Aorta (tissue), 5 donors: ENCODE results near the gene NEK10. TPM values are rescaled to one million over a fixed set of nuclear protein-coding genes. Genes with fewer than 3 reads are reported as not detected.
"Not testable (repeated sequence)": the region's sequence is repeated elsewhere in the genome, so short reads cannot be mapped to it uniquely, and the experiment has no call there.

Experiments used
- ATAC-seq: fragments of 200-7000 bp; cut with Tn5 transposase; one replicate; pipeline ENCODE4 v1.9.1; 2022; ENCODE audit warnings: moderate library complexity; ENCODE audit not compliant: low FRiP score
- DNase-seq, 2 donors: peaks; one replicate each; pipeline ENCODE4 v3.0.0-alpha.2; 2020
- H3K27ac ChIP-seq, 2 donors: one replicate each; pipeline ENCODE4 v1.5.1; 2013; ENCODE audit warnings: low read length in 2 of 2, mild to moderate bottlenecking in 2 of 2, moderate library complexity in 2 of 2, control low read depth in 1 of 2, inconsistent platforms in 1 of 2, low read depth in 1 of 2
- H3K27me3 ChIP-seq, 2 donors: one replicate each; pipeline ENCODE4 v1.6.1; 2013; ENCODE audit warnings: control low read depth in 1 of 2, low read length in 1 of 2, mild to moderate bottlenecking in 1 of 2, moderate library complexity in 1 of 2; ENCODE audit not compliant: insufficient read depth in 2 of 2, control insufficient read depth in 1 of 2
- H3K36me3 ChIP-seq, 2 donors: one replicate each; pipeline ENCODE4 v1.6.1; 2013; ENCODE audit warnings: control low read depth in 1 of 2, low read length in 1 of 2, mild to moderate bottlenecking in 1 of 2; ENCODE audit not compliant: insufficient read depth in 2 of 2, control insufficient read depth in 1 of 2
- H3K4me1 ChIP-seq, 2 donors: one replicate each; pipeline ENCODE4 v1.6.1; 2013; ENCODE audit warnings: low read length in 2 of 2, control low read depth in 1 of 2, mild to moderate bottlenecking in 1 of 2, moderate library complexity in 1 of 2; ENCODE audit not compliant: insufficient read depth in 2 of 2, control insufficient read depth in 1 of 2
- H3K4me3 ChIP-seq, 2 donors: one replicate each; pipeline ENCODE4 v1.5.1; 2013; ENCODE audit warnings: low read length in 2 of 2, control low read depth in 1 of 2, mild to moderate bottlenecking in 1 of 2
- H3K9me3 ChIP-seq: one replicate; pipeline ENCODE4 v1.6.1; 2013; ENCODE audit warnings: mild to moderate bottlenecking, low read length; ENCODE audit not compliant: control insufficient read depth
- WGBS, 2 donors: extraction: QIAGEN DNeasy Blood & Tissue Kit; methylation state at CpG; one replicate each; pipeline ENCODE4 v1.1.7; 2013; 5-methylcytosine and 5-hydroxymethylcytosine counted together
- intact Hi-C, 2 donors: fragments of 100-400 bp; cut with DNase I; formaldehyde crosslinking; loops; one replicate each; pipeline versions ENCODE4 v1.14.2 to v1.15.0; 2022
- long read RNA-seq, 2 donors: library from polyadenylated mRNA; unstranded; transcript quantifications; one replicate each; pipeline ENCODE4 v2.0.0, GENCODE V29; 2020 to 2021
- polyA plus RNA-seq, 2 donors: library from polyadenylated mRNA; stranded (reverse); fragments of 200-250 nt; gene quantifications; one replicate each; pipeline ENCODE4 v1.2.3, GENCODE V29; 2013
- total RNA-seq, 2 donors: library from RNA; stranded (reverse); fragmentation: NEBNext Ultra II Directional; extraction: Animal tissue kit (Norgen Biotek cat#: 25700); gene quantifications; one replicate each; pipeline ENCODE4 v1.2.1, GENCODE V29; 2021
- donor health status: healthy with polysubstance abuse.
- donor health status: Bipolar disorder and iron deficiency.
- donor health status: DM: no; HTN: no; CAD: no.
- donor health status: DM: no; HTN: no; CAD: no.
- donor health status: DM: yes; HTN: yes; CAD: no.

The NEK10 gene, protein sequence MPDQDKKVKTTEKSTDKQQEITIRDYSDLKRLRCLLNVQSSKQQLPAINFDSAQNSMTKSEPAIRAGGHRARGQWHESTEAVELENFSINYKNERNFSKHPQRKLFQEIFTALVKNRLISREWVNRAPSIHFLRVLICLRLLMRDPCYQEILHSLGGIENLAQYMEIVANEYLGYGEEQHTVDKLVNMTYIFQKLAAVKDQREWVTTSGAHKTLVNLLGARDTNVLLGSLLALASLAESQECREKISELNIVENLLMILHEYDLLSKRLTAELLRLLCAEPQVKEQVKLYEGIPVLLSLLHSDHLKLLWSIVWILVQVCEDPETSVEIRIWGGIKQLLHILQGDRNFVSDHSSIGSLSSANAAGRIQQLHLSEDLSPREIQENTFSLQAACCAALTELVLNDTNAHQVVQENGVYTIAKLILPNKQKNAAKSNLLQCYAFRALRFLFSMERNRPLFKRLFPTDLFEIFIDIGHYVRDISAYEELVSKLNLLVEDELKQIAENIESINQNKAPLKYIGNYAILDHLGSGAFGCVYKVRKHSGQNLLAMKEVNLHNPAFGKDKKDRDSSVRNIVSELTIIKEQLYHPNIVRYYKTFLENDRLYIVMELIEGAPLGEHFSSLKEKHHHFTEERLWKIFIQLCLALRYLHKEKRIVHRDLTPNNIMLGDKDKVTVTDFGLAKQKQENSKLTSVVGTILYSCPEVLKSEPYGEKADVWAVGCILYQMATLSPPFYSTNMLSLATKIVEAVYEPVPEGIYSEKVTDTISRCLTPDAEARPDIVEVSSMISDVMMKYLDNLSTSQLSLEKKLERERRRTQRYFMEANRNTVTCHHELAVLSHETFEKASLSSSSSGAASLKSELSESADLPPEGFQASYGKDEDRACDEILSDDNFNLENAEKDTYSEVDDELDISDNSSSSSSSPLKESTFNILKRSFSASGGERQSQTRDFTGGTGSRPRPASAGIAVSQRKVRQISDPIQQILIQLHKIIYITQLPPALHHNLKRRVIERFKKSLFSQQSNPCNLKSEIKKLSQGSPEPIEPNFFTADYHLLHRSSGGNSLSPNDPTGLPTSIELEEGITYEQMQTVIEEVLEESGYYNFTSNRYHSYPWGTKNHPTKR
- total RNA-seq (1 to 10 TPM; 1.2 to 3.5 TPM), polyA plus RNA-seq (under 1 TPM; 0.08 to 0.25 TPM)
- long read RNA-seq, donor 1, partial matches to known transcripts: 0 of 1 reads
- long read RNA-seq, donor 1, other reads (novel, unspliced or antisense): 1 of 1 reads
- long read RNA-seq, donor 2: 0 reads

DNA sequence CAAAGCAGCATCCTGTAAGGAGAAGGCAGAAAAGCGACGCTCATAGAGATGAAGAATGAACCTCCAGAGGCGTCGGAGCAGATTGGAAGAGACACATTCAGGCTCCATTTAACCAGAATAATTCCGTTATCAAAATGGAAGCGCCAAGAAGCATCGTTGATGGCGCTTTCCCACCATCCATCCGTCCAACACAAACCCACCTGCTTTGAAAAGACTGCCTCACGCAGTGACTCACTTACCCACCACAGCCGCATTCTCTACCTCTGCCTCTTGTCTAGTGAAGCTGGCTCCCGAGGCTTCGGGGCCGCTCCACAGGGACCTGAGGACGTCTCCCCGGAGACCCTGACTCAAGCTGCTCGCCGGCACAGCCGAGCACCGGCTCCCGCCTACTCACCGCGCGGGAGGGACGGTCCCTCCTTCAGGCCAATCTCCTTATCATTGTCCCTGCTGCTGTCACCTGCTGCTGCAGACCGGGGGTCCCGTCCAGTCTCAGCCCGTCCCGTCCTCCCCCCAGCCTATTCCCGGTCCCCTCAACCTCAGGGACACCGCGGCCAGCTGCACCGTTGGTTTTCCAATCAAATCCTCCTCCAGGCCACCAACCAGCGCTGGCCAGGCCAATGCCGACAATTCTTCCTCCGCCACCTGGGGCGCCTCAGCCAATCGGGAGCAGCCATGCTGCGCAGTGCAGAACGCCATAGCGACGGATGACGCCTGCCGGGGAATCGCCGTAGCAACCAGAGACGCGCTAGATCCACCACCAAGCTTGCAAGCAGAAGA is at the start of gene NEK10:
Gene NEK10 (minus strand): TSS at position 553 of the 777 bp plus-strand sequence. CDS start 16,501 bp downstream, outside the sequence.
- no peak within 1 kb of the TSS for H3K27ac ChIP-seq
- ATAC-seq (peak; percentile 97), DNase-seq (peak; percentile 94)
- WGBS, 2 donors: 4% methylated on average over 48 of the region's 48 CpGs
- no peaks in the 10 kb centered on the region for H3K4me1 ChIP-seq
- no peaks in the 10 kb centered on the region for H3K9me3 ChIP-seq
- intact Hi-C loops: loop anchor here in 1 of 2 donors (10.0 kb wide), 1 partner anchor 306 kb away; no protein-coding TSS in a partner anchor
- no peaks in the 10 kb centered on the region for H3K36me3 ChIP-seq
- H3K27me3 ChIP-seq: no peaks in the 10 kb centered on the region
- peak within 1 kb of the TSS; percentile 2 to 23 for H3K4me3 ChIP-seq

DNA sequence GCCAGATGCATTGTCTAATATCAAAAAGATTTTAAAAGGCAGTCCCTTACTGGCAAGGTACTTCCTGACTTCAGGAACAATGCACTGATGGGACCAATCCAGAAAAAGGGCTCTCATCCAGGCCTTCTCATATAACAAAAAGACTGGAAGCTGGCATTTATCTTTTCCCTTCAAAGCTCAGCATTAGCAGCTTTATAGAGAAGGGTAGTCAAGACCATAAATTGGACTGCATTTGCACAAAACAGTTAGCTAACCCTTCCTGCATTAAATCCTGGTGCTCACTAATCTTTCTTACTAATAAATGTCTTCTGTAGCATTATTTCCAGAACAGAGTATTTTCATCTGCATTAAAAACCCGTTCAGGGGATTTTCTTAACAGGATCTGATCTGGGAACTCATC is 46.0 kb upstream of the NEK10 start:
- no peaks in the 10 kb centered on the region for H3K36me3 ChIP-seq

GRCh38 chr3:27392950-27393679 is 23.9 kb upstream of the NEK10 start:
- no peaks in the 10 kb centered on the region for H3K4me1 ChIP-seq
- no peak for DNase-seq
- no peaks in the 10 kb centered on the region for H3K9me3 ChIP-seq
- peaks cover 0 to 4% of the 10 kb centered on the region in 2 donors for H3K36me3 ChIP-seq
- H3K4me3 ChIP-seq: no peak overlapping the region
- no peak overlapping the region for H3K27ac ChIP-seq
- no peak for ATAC-seq
- WGBS, 2 donors: 62 to 64% methylated on average over 3 of the region's 3 CpGs
- intact Hi-C loops: no loop called here
- H3K27me3 ChIP-seq: no peaks in the 10 kb centered on the region

More for the DNA sequence above, 46.0 kb upstream of the NEK10 start:
- no peak overlapping the region for H3K27ac ChIP-seq
- H3K9me3 ChIP-seq: no peaks in the 10 kb centered on the region
- 78% methylated on average over 1 of the region's 1 CpG for WGBS, 2 donors
- H3K4me3 ChIP-seq: no peak overlapping the region
- H3K27me3 ChIP-seq: no peaks in the 10 kb centered on the region
- DNase-seq (no peak), ATAC-seq (no peak)
- intact Hi-C loops: no loop called here
- no peaks in the 10 kb centered on the region for H3K4me1 ChIP-seq

DNA sequence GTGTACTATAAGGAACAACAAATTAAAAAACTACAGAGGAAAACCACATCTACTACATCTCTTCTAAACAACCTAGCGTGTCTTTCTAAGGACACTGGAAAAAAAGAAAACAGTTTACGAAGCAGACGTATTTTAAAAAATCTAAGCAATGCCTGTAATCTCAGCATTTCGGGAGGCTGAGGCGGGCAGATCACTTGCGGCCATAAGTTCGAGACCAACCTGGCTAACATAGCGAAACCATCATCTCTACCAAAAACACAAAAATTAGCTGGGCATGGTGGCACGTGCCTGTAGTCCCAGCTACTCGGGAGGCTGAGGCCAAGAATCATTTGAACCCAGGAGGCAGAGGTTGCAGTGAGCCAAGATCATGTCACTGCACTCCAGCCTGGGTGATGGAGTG is 23.2 kb upstream of the NEK10 start:
- ATAC-seq, H3K4me1 ChIP-seq, DNase-seq, H3K27ac ChIP-seq, H3K27me3 ChIP-seq, H3K4me3 ChIP-seq, intact Hi-C loops, H3K9me3 ChIP-seq, H3K36me3 ChIP-seq: not testable (repeated sequence)
- WGBS, 2 donors: 81 to 82% methylated on average over 10 of the region's 10 CpGs

DNA sequence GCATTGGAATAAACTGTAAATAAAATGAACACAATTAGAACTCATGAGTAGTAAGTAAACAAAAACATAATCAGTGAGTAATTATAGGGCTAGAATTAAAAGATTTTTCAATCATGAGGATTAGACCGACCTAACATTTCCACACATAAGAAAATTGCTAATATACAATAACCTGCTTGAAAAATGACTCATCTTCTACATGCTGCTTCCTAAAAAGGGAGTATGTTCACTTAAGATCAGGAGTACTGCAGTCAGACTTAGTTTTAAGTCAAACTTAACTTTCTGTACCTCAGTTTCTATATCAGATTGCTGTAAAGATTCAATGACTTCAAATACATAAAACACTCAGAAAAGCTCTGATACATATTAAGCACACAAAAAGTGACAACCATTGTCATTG is 22.6 kb upstream of the NEK10 start:
- ATAC-seq (no peak), DNase-seq (no peak)
- WGBS, 2 donors: 95 to 100% methylated on average over 1 of the region's 1 CpG
- Histone ChIP-seq H3K36me3 (peaks cover 0 to 4% of the 10 kb centered on the region in 2 donors), H3K4me3 (no peak overlapping the region), H3K27me3 (no peaks in the 10 kb centered on the region), H3K27ac (no peak overlapping the region), H3K9me3 (no peaks in the 10 kb centered on the region), H3K4me1 (no peaks in the 10 kb centered on the region)
- intact Hi-C loops: no loop called here

DNA sequence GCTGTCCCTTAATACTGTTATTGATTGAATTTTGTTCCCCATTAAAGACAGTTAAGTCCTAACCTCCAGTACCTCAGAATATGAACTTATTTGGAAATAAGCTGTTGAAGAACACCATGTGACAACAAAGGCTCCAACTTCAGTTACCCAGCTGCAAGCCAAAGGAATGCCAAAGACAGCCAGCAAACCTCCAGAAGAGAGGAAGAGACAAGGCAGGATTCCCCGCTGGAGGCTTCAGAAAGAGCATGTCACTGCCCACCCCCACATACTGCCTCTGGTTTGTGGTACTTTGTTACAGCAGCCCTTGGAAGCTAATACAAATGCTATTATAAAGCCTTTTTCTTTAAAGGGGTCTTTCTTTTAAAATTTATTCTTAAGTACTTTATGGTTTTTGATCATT is 18.4 kb upstream of the NEK10 start:
- Histone ChIP-seq H3K9me3 (no peaks in the 10 kb centered on the region), H3K36me3 (peaks cover 0 to 2% of the 10 kb centered on the region in 2 donors), H3K4me3 (no peak overlapping the region), H3K4me1 (no peaks in the 10 kb centered on the region), H3K27ac (no peak overlapping the region), H3K27me3 (no peaks in the 10 kb centered on the region)
- intact Hi-C loops: no loop called here
- DNase-seq (no peak), ATAC-seq (no peak)
- WGBS, 2 donors: 90 to 100% methylated on average over 1 of the region's 1 CpG

DNA sequence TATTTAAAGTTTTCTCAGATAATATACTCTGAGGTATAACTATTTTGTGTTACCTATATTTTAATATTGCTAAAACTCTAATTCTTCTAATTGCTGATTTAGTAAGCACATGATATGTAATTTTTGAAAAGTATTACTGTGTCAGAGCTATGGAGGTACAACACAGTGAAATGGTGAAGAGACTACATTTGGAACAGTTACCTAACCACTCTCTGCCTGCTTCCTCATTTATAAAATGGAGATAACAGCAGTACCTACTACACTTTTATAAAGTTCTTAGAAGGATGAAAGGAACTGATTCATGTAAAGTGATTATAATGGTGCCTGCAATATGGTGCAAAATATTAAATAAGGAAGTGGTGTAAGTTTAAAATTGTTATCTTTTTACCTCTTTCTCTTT is 16.3 kb upstream of the NEK10 start:
- ATAC-seq: no peak
- H3K36me3 ChIP-seq: no peaks in the 10 kb centered on the region

More for the DNA sequence above, 16.3 kb upstream of the NEK10 start:
- H3K27me3 ChIP-seq: no peaks in the 10 kb centered on the region
- no peak for DNase-seq
- no peaks in the 10 kb centered on the region for H3K4me1 ChIP-seq
- H3K9me3 ChIP-seq: no peaks in the 10 kb centered on the region
- intact Hi-C loops: no loop called here
- no peak overlapping the region for H3K4me3 ChIP-seq
- no peak overlapping the region for H3K27ac ChIP-seq
